NCI-H1694 (cell line): ENCODE measurements around the gene AFM.

ENCODE experiments used
- DNase-seq: peaks from one replicate; lab custom pipeline; 2025; lab: John Stamatoyannopoulos, UW

Gene AFM

GRCh38 chr4:73451404-73451803 lies 30.1 kb upstream of the AFM start:
- DNase-seq, result peak; percentile 20

GRCh38 chr4:73451981-73452747 lies 29.4 kb upstream of the AFM start:
- peak; percentile 83 for DNase-seq

DNA sequence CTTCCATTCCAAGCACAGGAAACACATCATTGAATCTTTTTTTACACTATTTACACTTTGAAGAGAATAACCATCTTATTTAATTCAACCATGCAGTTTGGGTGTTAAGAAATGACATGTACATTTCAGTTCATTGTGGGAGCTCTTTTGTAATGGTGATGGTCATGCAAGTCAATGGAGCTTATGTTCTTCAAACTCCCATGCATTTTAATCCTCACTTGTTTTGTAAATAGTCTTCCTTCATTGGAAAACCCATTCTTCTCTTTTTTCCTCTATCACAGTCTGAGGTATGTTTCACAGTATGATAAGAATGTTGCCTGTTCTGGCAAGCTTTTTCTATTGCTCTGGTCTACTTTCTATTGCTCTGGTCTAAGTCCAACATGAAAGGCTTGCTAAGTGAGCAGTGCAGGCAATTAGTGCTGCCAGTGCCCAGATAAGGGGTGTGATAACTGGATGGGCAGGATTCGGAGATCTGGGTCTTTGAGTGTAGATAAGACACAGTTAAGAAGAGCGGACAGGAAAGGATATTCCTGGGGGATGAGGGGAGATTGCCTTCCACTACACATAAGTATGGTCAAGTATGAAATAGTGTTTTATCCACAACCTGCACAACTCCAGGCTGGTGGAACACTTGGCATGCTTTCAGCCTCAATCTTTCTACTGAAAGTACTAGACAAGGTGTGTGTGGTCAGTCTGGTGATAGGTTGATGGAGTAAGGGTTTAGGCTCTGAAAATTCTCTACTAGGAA lies 28.4 kb upstream of the AFM start:
- no peak for DNase-seq

DNA sequence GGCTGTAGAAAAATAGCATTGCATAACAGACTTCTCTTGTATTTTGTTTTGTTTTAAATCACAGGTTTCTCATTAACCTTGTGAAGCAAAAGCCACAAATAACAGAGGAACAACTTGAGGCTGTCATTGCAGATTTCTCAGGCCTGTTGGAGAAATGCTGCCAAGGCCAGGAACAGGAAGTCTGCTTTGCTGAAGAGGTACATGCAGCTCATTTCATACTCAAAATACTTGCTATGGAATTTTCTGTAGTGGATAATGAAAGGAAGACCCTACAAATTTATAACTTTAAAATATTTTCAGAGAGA lies 27.9 kb upstream of the AFM start:
- no peak for DNase-seq

- no peak for DNase-seq
Observed at GRCh38 chr4:73454920-73455319, 26.6 kb upstream of the AFM start.

DNA sequence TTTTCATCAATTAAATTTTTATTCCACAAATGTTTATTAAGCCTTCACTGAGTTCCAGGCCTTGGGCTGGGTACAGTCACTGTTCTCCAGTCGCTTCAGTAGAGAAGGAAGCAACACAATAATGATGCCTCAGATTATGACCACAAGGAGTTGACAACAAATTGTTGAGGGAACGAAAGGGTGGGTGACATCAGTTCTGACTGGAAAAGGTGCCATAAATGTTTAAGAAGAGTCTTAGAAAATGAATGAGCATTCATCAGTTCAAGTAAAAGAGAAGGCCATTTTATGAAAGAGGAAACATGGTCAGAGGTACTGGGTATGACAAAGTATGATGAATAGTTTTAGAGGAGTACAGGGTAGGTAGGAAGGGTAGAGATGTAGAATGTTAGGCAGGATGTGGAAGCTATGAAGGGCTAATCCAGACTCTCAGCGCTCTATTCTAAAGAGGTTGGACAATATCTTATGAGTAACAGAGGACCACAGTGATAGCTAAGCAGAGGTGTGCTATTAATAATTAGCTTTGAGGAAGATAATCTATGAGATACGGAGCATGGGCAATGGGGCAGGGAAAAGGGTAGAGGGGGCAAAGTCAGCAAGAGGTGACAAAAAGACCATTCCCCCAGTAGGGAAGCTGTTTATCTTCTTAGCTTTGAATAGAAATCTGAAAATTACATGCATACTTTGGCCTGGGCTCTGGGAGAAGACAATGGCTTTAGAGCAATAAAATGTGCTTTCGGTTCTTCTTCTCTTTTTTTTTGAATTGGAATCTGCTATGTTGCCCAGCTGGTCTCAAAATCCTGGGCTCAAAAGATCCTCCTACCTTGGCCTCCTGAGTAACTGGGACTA lies 25.1 kb upstream of the AFM start:
- no peak for DNase-seq

GRCh38 chr4:73458184-73459047 lies 23.1 kb upstream of the AFM start:
- DNase-seq, result no peak

DNA sequence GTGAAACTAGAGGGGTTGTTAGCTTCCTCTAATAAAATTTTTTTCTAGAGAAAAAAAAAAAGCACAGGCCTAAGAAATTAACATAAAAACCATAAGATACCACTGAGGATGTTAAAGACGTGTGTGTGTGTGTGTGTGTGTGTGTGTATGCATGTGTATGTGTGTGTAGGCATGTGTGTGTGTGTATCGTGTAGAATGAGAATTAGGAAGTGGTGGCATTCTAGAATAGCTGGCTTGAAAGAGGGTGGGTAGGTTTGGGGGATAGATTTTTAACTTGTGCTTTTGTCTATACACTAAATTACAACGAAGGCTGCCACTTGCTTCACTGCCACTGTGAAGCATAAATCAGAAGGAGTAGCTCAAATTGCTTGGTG lies 22.5 kb upstream of the AFM start:
- no peak for DNase-seq

DNA sequence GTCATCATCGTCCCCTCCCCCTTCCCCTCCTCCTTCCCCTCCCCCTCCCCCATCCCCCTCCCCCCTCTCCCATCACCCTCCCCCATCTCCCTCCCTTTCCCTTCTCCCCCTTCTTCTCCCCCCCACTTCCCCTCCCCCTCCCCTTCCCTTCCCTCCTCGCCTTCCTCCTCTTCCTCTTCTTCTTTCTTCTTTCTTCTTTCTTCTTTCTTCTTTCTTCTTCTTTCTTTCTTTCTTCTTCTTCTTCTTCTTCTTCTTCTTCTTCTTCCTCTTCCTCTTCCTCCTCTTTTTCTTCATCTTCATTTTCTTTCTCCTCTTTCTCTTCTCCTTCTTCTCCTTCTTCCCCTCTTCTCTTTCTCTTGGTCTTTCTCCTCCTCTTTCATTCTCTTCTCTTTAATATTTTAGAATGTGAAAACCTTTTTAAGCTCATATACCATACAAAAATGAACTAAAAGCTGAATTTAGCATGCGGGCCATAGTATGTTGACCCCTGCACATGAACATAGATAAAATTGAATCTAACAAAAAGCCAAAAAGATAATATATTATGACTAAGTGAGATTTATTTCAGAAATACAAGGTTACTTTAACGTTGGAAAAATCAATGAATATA lies 20.5 kb upstream of the AFM start:
- no peak for DNase-seq

DNA sequence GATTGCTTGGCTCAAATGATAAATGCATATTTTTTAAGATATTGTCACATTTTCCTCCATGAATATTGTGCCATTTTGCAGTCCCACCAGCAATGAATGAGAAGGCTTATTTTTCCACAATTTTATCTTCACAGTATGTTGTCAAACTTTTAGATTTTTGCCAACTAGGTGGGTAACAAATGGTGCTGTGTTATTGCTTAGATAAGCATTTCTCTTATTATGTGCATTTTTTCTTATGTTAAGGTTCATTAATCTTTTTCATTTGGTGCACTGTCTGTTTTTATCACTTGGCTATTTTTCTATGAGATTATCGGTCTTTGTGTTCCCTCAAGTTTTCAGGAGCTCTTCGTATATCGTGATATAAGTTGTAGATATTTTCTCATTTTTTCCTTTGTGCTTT lies 13.4 kb upstream of the AFM start:
- DNase-seq, result no peak

GRCh38 chr4:73470728-73471127 lies 10.8 kb upstream of the AFM start:
- no peak for DNase-seq

DNA sequence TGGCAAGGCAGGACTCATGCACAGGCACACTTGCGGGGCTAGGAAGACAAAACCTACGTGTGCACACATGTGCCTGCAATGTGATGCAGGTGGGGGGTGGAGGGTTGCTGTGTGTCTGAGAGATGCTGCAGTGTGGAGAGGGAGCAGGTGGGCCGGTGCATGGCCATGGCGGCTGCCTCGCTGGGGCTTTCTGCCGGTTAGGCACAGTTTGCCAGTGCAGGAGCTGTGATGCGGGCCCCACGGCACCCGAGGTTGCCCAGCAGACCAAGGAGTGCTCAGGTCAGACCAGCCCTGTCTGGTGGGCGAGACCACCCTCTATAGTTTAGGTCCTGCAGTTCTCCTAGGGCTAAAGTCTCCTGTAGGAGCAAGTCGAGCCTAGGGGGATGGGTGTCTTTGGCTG lies 4.4 kb upstream of the AFM start:
- DNase-seq, result no peak

- no peak for DNase-seq
Observed at GRCh38 chr4:73479323-73479722, 2.2 kb upstream of the AFM start.

DNA sequence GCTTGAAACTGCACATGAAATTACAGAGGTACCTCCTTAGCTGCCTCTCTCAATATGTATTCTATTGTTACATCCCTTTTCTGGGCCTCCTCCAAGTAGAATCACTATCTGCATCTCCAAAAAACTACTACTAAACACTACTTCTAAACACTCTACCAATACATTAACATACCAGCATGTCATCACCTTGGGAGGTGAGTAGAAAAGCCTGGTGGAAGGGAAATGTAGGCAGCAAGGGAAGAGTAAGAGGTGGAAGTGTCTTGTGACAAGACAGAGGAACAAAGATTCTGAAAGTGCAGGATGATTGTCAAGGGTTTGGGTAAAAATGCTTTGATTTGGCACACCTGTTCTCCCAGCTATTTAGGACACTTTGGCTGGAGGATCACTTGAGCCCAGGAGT lies 3.5 kb downstream of the AFM start:
- DNase-seq, result no peak

DNA sequence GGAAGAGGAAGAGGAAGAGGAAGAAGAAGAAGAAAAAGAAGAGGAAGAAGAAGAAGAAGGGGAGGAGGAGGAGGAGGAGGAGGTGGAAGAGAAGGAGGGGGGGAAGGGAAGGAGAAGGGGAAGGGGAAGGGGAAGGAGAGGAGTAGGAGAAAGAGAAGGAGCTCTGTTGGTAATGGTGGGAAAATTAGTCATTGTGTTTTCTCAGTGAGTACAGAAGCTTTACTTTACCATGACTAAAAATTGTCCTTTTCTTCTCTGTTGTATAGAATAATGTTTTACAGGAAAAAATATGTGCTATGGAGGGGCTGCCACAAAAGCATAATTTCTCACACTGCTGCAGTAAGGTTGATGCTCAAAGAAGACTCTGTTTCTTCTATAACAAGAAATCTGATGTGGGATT lies 4.1 kb downstream of the AFM start:
- no peak for DNase-seq

- no peak for DNase-seq
Observed at GRCh38 chr4:73486497-73486896, 5.0 kb downstream of the AFM start.

DNA sequence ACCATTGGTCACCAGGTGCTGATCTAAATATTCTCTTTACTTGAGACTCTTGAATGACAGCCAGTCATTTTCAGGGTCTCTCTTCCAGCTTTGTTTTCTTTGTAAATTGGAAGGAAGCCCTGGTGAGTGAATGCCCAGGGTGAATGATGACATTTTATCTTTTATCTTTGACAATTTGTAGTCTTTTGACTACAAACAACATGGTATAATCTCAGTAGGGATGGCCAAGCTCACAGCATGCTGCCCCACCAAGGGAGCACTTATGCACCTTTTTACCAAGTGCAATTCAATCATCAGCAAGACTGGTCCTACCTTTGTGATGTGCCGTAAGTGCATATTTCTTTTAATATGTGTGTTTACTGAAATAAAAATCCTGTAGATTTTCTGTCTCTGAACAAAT lies 5.7 kb downstream of the AFM start:
- DNase-seq, result no peak

DNA sequence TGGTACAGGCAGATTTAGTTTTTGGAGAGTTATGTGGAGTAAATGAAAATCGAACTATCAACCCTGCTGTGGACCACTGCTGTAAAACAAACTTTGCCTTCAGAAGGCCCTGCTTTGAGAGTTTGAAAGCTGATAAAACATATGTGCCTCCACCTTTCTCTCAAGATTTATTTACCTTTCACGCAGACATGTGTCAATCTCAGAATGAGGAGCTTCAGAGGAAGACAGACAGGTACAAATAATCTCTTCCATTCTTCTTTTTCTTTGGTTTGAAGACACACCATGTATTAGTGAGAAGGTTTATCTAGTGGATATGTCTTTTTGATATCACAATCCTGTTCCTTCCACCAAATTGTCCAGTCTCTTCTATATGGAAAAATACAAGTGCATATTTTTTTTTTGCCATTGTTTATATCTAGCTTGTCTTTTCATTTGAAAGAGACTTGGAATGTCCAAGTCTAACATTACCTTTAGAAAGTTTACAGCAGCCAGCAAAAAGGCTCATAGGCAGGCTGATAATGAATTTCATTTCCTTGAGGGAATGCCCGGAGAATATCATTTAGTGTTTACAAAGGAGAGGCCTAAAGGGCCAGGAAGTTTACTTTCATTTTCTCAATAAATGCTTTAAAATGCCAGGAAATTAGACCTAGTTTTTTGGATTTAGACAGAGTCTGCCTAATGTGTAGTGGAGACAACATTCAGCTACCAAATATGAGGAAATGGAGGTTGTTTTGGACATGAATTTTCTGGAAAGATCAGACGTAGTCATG lies 18.6 kb downstream of the AFM start:
- no peak for DNase-seq

DNA sequence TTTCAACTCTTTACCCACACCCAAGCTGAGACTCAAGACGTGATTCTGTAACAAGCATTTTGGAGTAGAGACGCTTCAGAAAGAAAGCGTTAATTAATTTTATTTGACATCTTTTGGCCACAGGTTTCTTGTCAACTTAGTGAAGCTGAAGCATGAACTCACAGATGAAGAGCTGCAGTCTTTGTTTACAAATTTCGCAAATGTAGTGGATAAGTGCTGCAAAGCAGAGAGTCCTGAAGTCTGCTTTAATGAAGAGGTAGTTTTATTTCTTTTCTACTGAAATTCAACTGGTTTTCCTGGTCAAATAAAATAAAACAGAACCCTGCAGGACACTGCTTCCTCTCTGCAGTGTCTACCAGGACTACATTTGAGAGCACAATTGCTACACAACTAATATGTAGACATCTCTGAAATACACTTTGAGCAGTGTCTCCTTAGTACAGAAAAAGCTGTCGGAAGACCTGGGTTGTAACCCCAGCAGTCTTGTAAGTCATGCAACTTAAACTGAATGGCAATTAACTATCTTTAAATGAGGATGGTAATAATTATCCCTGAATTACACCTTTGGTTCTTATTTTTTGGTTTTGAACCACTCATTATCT lies 20.2 kb downstream of the AFM start:
- DNase-seq, result no peak

GRCh38 chr4:73505567-73505966 lies 24.0 kb downstream of the AFM start:
- DNase-seq, result no peak
